Glutamatergic neuron (in vitro differentiated cells): Measurements from ENCODE around the gene LCA5. TPM values are rescaled to one million over a fixed set of nuclear protein-coding genes. Genes with fewer than 3 reads are reported as not detected.

Experiments
- DNase-seq: peaks from one replicate; pipeline ENCODE4 v3.0.0; 2022
- H3K27ac Mint-ChIP-seq: one replicate; pipeline ENCODE4 v1.8.0; 2020; ENCODE audit warnings: mild to moderate bottlenecking, mixed read lengths, inconsistent platforms; ENCODE audit not compliant: unreplicated experiment
- H3K27me3 Mint-ChIP-seq: one replicate; pipeline ENCODE4 v1.8.0; 2020; ENCODE audit warnings: mild to moderate bottlenecking, moderate library complexity, mixed read lengths, inconsistent platforms; ENCODE audit not compliant: unreplicated experiment
- H3K36me3 Mint-ChIP-seq: one replicate; pipeline ENCODE4 v1.8.0; 2020; ENCODE audit warnings: mild to moderate bottlenecking, mixed read lengths, inconsistent platforms; ENCODE audit not compliant: unreplicated experiment
- H3K4me1 Mint-ChIP-seq: one replicate; pipeline ENCODE4 v1.8.0; 2020; ENCODE audit warnings: mild to moderate bottlenecking, low read depth, mixed read lengths, inconsistent platforms; ENCODE audit not compliant: unreplicated experiment
- H3K4me3 Mint-ChIP-seq: one replicate; pipeline ENCODE4 v1.8.0; 2020; ENCODE audit warnings: mild to moderate bottlenecking, mixed read lengths, inconsistent platforms; ENCODE audit not compliant: unreplicated experiment
- H3K9me3 Mint-ChIP-seq: one replicate; pipeline ENCODE4 v1.8.0; 2020; ENCODE audit warnings: mild to moderate bottlenecking, moderate library complexity, mixed read lengths, inconsistent platforms; ENCODE audit not compliant: unreplicated experiment
- total RNA-seq: library from RNA; stranded (reverse); fragmentation: NEBNext Ultra II Directional; extraction: Animal tissue kit (Norgen Biotek cat#: 25700); gene quantifications from one replicate; pipeline ENCODE4 v1.2.1, GENCODE V29; 2021; ENCODE audit not compliant: unreplicated experiment
- TF ChIP-seq, protein P1 (sequence below): fragments of 200-600 bp; sonication (generic); IDR thresholded peaks from one replicate; pipeline ENCODE4 v1.5.0; 2021; ENCODE audit not compliant: partially characterized antibody, unreplicated experiment

Gene LCA5
- total RNA-seq, 1 donor from 2014 or later, result 5.3 TPM

DNA sequence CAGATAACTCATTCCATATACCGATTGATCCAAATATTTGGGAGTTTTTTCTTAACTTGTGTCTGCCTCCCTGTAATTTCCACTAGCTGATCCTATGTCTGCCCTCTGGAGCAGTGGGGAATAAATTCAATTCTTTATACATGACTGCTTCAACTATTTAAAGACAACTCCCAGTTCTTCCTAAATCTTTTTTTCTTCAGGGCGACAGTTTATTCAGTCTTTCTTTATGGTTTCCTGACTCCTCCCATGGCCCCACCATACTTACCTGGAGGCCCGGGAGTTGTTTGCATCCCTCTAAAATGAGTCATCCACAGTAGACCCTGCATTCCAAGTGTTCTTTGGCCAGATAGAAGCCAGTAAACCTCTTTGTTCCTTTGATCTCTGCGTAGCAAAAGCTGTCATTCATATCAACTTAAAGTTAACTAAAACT is 73.6 kb downstream of the LCA5 start:
- no peak overlapping the region for H3K4me3 Mint-ChIP-seq
- no peak overlapping the region for H3K27ac Mint-ChIP-seq
- DNase-seq, result no peak
- peaks cover 1% of the 10 kb centered on the region for H3K9me3 Mint-ChIP-seq
- no peaks in the 10 kb centered on the region for H3K27me3 Mint-ChIP-seq
- TF ChIP-seq, protein P1, sequence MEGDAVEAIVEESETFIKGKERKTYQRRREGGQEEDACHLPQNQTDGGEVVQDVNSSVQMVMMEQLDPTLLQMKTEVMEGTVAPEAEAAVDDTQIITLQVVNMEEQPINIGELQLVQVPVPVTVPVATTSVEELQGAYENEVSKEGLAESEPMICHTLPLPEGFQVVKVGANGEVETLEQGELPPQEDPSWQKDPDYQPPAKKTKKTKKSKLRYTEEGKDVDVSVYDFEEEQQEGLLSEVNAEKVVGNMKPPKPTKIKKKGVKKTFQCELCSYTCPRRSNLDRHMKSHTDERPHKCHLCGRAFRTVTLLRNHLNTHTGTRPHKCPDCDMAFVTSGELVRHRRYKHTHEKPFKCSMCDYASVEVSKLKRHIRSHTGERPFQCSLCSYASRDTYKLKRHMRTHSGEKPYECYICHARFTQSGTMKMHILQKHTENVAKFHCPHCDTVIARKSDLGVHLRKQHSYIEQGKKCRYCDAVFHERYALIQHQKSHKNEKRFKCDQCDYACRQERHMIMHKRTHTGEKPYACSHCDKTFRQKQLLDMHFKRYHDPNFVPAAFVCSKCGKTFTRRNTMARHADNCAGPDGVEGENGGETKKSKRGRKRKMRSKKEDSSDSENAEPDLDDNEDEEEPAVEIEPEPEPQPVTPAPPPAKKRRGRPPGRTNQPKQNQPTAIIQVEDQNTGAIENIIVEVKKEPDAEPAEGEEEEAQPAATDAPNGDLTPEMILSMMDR, result no peak
- H3K36me3 Mint-ChIP-seq, result no peaks in the 10 kb centered on the region
- peaks cover under 1% of the 10 kb centered on the region for H3K4me1 Mint-ChIP-seq

DNA sequence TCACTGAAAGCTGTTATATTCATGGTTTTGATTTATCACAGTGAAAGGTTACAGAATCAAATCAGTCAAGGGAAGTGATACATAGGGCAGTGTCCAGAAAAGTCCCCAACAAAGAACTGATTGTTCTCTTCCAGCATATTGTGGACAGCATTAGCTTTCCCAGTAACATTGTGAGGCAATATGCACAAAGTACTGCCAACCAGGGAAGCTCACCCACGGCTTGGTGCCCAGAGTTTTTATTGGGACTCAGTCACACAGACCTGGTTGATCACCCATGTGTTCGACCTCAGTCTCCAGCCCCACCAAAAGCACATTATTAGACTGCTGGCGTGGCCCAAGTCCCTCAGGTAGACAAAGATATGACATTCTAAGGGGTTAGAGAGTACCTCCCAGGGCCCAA is 76.0 kb downstream of the LCA5 start:
- H3K27ac Mint-ChIP-seq, result no peak overlapping the region
- no peaks in the 10 kb centered on the region for H3K27me3 Mint-ChIP-seq
- no peaks in the 10 kb centered on the region for H3K36me3 Mint-ChIP-seq
- peaks cover 2% of the 10 kb centered on the region for H3K9me3 Mint-ChIP-seq
- DNase-seq, result no peak
- no peak overlapping the region for H3K4me3 Mint-ChIP-seq
- TF ChIP-seq, protein P1, result no peak
- H3K4me1 Mint-ChIP-seq, result no peaks in the 10 kb centered on the region

- no peak overlapping the region for H3K27ac Mint-ChIP-seq
- H3K27me3 Mint-ChIP-seq, result no peaks in the 10 kb centered on the region
- no peak for DNase-seq
- no peak overlapping the region for H3K4me3 Mint-ChIP-seq
- TF ChIP-seq, protein P1, result no peak
- H3K9me3 Mint-ChIP-seq, result peaks cover 2% of the 10 kb centered on the region
- no peaks in the 10 kb centered on the region for H3K36me3 Mint-ChIP-seq
- H3K4me1 Mint-ChIP-seq, result no peaks in the 10 kb centered on the region
Measured at GRCh38 chr6:79455446-79455845, 81.8 kb downstream of the LCA5 start.

DNA sequence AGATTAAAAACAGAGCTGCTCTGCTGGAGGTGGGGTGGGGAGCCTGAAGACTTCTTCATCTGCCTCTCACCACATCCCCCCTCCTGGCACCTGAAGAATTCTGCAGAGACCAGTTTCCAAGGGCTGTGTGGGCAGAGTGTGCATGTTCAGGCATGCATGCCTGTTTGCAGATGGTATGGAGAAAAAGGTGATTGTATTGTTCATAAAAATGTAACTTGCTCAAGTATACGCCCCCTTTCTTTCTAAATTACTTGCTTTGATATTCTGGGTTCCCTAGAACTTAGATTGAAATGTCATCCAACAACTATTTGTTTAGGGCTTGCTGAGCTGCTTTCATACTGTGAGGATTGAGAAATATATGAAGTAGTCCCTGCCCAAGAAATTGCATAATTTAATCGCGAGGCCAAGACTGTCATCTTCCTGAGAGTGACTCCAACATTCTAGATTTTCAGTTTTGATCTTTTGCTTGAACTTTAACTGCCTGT is 83.6 kb downstream of the LCA5 start:
- H3K27ac Mint-ChIP-seq, result no peak overlapping the region
- no peaks in the 10 kb centered on the region for H3K36me3 Mint-ChIP-seq
- no peak overlapping the region for H3K4me3 Mint-ChIP-seq
- TF ChIP-seq, protein P1, result no peak
- no peaks in the 10 kb centered on the region for H3K4me1 Mint-ChIP-seq
- H3K9me3 Mint-ChIP-seq, result no peaks in the 10 kb centered on the region
- no peak for DNase-seq
- H3K27me3 Mint-ChIP-seq, result no peaks in the 10 kb centered on the region

GRCh38 chr6:79450984-79451383 is 86.2 kb downstream of the LCA5 start:
- no peak overlapping the region for H3K4me3 Mint-ChIP-seq
- no peaks in the 10 kb centered on the region for H3K36me3 Mint-ChIP-seq
- H3K27me3 Mint-ChIP-seq, result no peaks in the 10 kb centered on the region
- TF ChIP-seq, protein P1, result no peak
- H3K9me3 Mint-ChIP-seq, result no peaks in the 10 kb centered on the region
- DNase-seq, result no peak
- H3K27ac Mint-ChIP-seq, result no peak overlapping the region
- no peaks in the 10 kb centered on the region for H3K4me1 Mint-ChIP-seq
